ENCODE data around the gene REV3L. TPM values are rescaled to one million over a fixed set of nuclear protein-coding genes. Genes with fewer than 3 reads are reported as not detected.
"Not testable (repeated sequence)": the region's sequence is repeated elsewhere in the genome, so short reads cannot be mapped to it uniquely, and the experiment has no call there.

The REV3L gene
- total and polyA plus RNA-seq, 12 donors, result 5.6 to 25.8 (median 13.9) TPM

DNA sequence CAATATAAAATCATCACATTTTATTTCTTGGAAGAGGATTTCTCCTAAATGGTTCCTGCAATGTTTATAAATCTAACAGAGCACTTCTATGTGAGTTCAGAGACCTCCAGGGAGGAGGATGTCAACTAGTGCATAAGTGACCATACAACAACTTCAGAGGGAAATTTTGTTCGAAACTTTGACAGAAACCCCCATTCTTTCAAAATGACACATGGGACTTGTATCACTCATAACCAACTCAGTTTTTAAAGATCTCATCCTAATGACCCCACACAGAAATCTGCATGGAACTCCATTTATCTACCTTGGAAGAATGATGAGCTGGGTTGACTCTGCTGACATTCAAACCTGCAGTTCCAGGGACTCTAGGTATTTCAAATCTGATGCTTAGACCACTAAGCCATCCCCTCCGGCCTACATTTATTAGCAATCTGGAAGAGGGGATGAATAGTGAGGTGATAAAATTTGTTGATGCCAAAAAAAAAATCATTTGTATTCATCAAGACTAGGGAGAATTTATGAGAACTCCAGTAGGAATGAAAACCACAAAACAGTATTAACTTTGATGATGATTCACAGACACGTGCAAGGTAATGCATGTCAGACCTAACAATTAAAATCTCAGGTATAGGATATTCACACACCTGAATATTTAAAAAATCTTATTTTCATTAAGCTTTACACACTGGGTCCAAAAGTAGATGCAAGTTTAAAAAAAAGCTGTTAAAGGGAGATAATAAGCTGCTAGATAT lies 153.0 kb downstream of the REV3L start:
- TF ChIP-seq, protein P1, sequence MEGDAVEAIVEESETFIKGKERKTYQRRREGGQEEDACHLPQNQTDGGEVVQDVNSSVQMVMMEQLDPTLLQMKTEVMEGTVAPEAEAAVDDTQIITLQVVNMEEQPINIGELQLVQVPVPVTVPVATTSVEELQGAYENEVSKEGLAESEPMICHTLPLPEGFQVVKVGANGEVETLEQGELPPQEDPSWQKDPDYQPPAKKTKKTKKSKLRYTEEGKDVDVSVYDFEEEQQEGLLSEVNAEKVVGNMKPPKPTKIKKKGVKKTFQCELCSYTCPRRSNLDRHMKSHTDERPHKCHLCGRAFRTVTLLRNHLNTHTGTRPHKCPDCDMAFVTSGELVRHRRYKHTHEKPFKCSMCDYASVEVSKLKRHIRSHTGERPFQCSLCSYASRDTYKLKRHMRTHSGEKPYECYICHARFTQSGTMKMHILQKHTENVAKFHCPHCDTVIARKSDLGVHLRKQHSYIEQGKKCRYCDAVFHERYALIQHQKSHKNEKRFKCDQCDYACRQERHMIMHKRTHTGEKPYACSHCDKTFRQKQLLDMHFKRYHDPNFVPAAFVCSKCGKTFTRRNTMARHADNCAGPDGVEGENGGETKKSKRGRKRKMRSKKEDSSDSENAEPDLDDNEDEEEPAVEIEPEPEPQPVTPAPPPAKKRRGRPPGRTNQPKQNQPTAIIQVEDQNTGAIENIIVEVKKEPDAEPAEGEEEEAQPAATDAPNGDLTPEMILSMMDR (IDR thresholded peaks at IDR 0.05), result no peak
- 97% methylated on average over 3 of the region's 3 CpGs for WGBS, 2 donors
- DNase-seq (no peak), ATAC-seq (no peak)
- peaks cover 0 to 4% (median 0%) of the 10 kb centered on the region in 11 donors for H3K9me3 ChIP-seq
- intact Hi-C loops (cut with DNase I), result no loop called here
- no peak overlapping the region for H3K27ac ChIP-seq
- no peaks in the 10 kb centered on the region for H3K27me3 ChIP-seq
- peaks cover 0 to 100% (median 49%) of the 10 kb centered on the region in 9 donors for H3K36me3 ChIP-seq
- no peaks in the 10 kb centered on the region for H3K4me1 ChIP-seq
- H3K4me3 ChIP-seq, result no peak overlapping the region

DNA sequence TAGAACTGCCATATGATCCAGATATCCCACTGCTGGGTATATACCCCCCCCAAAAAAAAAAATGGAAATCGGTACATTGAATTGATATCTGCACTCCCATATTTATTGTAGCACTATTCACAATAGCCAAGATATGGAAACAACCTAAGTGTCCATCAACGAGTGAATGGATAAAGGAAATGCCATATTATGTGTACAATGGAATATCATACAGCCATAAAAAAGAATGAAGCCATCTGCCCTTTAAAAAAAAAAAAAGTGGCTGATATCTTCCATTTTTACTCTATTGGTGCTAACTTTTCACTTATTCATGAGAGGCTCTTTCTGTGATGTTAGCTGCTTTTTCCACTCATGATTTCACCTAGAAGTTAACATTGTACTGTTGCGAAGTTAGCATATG lies 156.5 kb downstream of the REV3L start:
- WGBS, 2 donors, result 96 to 97% methylated on average over 3 of the region's 3 CpGs
- no peak for DNase-seq
- Histone ChIP-seq H3K27ac (no peak overlapping the region), H3K4me1 (no peaks in the 10 kb centered on the region), H3K36me3 (peaks cover 0 to 99% (median 52%) of the 10 kb centered on the region in 9 donors), H3K4me3 (no peak overlapping the region), H3K27me3 (no peaks in the 10 kb centered on the region), H3K9me3 (peaks cover 0 to 4% (median 0%) of the 10 kb centered on the region in 11 donors)
- TF ChIP-seq, protein P1 (IDR thresholded peaks at IDR 0.05), result no peak
- intact Hi-C loops (cut with DNase I), result no loop called here
- ATAC-seq, result no peak

DNA sequence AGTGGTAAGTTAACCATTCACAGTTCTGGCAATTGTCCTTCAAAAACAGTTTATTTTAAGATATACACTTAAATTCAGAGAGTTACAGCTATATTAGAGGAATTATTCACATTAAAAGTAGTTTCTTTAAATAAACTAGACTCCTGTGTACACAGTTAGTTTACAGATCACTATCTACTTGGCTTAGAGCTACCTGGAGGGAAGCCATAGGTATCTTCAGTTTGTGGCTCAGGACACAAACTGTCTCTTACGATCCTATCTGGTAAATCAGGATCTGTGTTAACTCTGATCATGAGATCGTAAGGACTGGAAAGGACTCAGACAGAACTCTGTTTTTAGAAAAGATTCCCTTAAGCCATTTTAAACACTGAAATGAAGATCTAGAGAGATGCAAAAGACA lies 160.9 kb downstream of the REV3L start:
- H3K9me3 ChIP-seq, result peaks cover 0 to 4% (median 0%) of the 10 kb centered on the region in 11 donors
- intact Hi-C loops (cut with DNase I), result no loop called here
- H3K4me1 ChIP-seq, result no peaks in the 10 kb centered on the region
- WGBS, 2 donors, result 92 to 99% methylated on average over 2 of the region's 2 CpGs
- no peak overlapping the region for H3K27ac ChIP-seq
- DNase-seq (no peak), ATAC-seq (no peak)
- peaks cover 0 to 96% (median 31%) of the 10 kb centered on the region in 9 donors for H3K36me3 ChIP-seq
- no peak overlapping the region for H3K4me3 ChIP-seq
- no peaks in the 10 kb centered on the region for H3K27me3 ChIP-seq
- TF ChIP-seq, protein P1 (IDR thresholded peaks at IDR 0.05), result no peak

DNA sequence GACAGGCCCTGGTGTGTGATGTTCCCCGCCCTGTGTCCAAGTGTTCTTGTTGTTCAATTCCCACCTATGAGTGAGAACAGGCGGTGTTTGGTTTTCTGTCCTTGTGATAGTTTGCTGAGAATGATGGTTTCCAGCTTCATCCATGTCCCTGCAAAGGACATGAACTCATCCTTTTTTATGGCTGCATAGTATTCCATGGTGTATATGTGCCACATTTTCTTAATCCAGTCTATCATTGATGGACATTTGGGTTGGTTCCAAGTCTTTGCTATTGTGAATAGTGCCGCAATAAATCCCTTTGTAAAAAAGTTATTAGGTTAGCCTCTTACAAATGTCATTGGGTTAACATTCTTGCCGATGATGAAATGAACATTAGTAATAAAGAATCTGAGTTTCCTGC lies 175.1 kb downstream of the REV3L start:
- not testable (repeated sequence) for DNase-seq

DNA sequence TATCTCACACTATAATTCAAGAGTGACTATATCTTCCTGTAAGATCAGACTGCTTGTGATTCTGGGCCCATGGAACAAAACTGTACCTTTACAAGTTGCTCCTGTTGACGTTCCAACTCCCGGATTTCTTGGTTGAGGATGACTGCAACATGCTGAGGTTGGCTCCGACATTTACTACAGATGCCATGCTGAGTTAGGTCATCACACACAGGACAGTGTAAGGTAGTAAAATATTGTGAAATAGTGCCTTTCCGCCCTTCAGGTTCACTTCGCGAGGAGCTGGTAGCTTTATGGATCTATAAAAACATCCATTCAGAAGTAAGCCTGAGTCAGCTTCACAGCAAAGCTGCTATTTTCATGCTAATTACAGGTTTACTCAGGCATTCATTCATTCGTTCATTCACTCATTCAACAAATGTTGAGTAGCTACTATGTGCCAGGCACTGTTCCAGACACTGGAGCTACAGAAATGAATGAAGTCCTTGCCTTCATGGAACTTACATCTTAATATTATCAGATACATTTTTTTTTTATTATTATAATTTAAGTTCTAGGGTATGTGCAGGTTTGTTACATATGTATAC lies 175.7 kb downstream of the REV3L start:
- Histone ChIP-seq H3K4me3 (no peak overlapping the region), H3K36me3 (peaks cover 0 to 87% (median 24%) of the 10 kb centered on the region in 9 donors), H3K27me3 (no peaks in the 10 kb centered on the region), H3K9me3 (no peaks in the 10 kb centered on the region), H3K27ac (no peak overlapping the region), H3K4me1 (peaks cover 0 to 2% (median 0%) of the 10 kb centered on the region in 9 donors)
- intact Hi-C loops (cut with DNase I), result no loop called here
- whole genome bisulfite sequencing, 2 donors, result 89 to 93% methylated on average over 7 of the region's 7 CpGs
- ATAC-seq, result no peak
- TF ChIP-seq, protein P1 (IDR thresholded peaks at IDR 0.05), result no peak
- DNase-seq, result no peak

More for the DNA sequence above, 175.1 kb downstream of the REV3L start:
- 98% methylated on average over 4 of the region's 4 CpGs for WGBS, 2 donors
- H3K9me3 ChIP-seq; H3K27ac ChIP-seq; H3K4me1 ChIP-seq; intact Hi-C loops (cut with DNase I); H3K4me3 ChIP-seq; H3K27me3 ChIP-seq; ATAC-seq: not testable (repeated sequence)
- peaks cover 0 to 89% (median 28%) of the 10 kb centered on the region in 9 donors for H3K36me3 ChIP-seq
